Stromal cell of bone marrow (primary cell): ENCODE measurements around the gene SLC12A7.
"Not testable (repeated sequence)": the region's sequence is repeated elsewhere in the genome, so short reads cannot be mapped to it uniquely, and the experiment has no call there.

Experiments
- DNase-seq: peaks from one replicate; pipeline ENCODE4 v3.0.0-alpha.2; 2012; ENCODE audit warnings: low read depth

The SLC12A7 gene

GRCh38 chr5:1095990-1096363, 15.9 kb downstream of the SLC12A7 start:
- DNase-seq, result no peak

- no peak for DNase-seq
Observed at GRCh38 chr5:1095302-1095989, 16.4 kb downstream of the SLC12A7 start.

DNA sequence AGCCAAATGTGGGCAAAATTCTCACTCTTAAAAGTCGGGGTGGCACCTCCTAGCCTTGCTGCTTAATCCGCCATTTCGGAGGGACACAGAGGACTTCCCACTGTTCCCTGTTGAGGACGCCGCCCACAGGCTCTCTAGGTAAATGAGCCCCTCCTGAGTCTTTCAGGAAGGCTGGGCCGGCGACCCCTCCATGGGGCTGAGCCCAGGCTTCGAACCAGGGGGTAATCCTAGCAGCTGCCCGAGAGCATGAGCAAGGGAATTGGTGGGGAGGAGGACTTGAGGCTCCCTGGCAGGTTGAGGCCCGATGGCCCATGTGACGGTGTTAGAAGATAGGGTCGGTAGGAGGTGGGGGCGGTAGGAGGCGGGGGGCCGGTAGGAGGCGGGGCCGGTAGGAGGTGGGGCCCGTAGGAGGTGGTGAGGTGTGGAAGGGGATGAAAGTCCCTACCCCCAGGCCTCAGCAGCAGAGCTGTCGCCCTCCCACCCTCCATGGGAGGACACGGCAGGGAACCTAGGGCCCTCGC, 17.1 kb downstream of the SLC12A7 start:
- DNase-seq, result no peak

GRCh38 chr5:1093361-1093760, 18.5 kb downstream of the SLC12A7 start:
- DNase-seq, result no peak

- no peak for DNase-seq
Observed at GRCh38 chr5:1092122-1092521, 19.7 kb downstream of the SLC12A7 start.

- DNase-seq, result no peak
Observed at GRCh38 chr5:1091632-1092031, 20.2 kb downstream of the SLC12A7 start.

- DNase-seq, result peak; percentile 22
Observed at GRCh38 chr5:1090538-1090937, 21.3 kb downstream of the SLC12A7 start.

GRCh38 chr5:1089621-1090040, 22.2 kb downstream of the SLC12A7 start:
- no peak for DNase-seq

- no peak for DNase-seq
Observed at GRCh38 chr5:1089146-1089545, 22.7 kb downstream of the SLC12A7 start.

- no peak for DNase-seq
Observed at GRCh38 chr5:1088726-1089125, 23.1 kb downstream of the SLC12A7 start.

GRCh38 chr5:1088031-1088430, 23.8 kb downstream of the SLC12A7 start:
- no peak for DNase-seq

DNA sequence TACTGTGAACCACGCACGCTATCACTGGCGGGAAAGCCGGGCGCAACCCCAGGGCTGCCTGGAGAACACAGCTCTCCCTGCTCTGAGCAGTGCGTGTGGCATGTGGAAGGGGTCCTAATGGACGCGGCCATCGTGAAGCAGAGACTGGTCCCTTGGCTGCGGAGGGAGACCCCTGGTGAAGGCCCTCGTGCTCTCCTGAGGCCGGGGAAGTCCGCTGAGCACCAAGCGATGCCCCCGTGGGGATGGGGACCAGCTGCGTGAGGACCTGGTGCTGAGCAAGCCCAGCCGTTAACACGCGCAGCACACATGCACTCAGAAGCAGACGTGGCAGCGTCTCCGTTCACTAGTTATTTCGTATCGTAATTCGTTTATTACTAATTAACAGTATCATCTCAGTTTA, 24.4 kb downstream of the SLC12A7 start:
- no peak for DNase-seq

DNA sequence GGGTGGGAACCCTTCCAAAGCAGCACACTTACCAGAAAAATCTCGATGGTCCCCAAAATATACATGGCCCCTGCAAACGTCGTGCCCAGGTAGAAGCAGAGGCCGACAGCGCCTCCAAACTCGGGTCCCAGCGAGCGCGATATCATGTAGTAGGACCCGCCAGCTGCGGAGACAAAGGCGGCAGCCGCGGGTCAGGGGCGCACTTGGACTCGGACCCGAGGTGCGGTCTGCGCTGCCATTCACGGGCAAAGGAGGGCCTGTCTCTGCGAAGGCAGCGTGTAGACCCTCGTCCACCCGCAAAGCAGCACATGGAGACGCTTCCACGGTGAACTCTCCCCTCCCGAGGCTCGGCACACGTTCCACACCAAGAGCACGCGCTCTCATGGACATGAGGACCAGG, 25.0 kb downstream of the SLC12A7 start:
- DNase-seq, result no peak

- no peak for DNase-seq
Observed at GRCh38 chr5:1086137-1086536, 25.7 kb downstream of the SLC12A7 start.

DNA sequence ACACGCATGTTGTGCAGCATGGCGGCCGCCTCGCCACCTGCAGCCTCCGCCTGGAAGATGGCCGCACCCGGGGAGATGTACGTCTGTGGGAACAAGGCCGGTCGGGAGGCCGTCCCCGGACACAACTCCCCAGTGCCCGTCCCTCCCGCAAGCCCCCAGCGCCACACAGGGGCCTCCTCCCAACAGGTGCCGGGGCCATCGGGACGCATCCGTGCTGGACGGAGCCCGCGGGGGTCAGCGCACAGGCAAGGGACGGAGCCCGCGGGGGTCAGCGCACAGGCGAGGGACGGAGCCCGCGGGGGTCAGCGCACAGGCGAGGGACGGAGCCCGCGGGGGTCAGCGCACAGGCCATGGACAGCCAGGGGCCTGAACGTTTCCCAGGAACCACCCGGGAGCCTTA, 26.5 kb downstream of the SLC12A7 start:
- no peak for DNase-seq

DNA sequence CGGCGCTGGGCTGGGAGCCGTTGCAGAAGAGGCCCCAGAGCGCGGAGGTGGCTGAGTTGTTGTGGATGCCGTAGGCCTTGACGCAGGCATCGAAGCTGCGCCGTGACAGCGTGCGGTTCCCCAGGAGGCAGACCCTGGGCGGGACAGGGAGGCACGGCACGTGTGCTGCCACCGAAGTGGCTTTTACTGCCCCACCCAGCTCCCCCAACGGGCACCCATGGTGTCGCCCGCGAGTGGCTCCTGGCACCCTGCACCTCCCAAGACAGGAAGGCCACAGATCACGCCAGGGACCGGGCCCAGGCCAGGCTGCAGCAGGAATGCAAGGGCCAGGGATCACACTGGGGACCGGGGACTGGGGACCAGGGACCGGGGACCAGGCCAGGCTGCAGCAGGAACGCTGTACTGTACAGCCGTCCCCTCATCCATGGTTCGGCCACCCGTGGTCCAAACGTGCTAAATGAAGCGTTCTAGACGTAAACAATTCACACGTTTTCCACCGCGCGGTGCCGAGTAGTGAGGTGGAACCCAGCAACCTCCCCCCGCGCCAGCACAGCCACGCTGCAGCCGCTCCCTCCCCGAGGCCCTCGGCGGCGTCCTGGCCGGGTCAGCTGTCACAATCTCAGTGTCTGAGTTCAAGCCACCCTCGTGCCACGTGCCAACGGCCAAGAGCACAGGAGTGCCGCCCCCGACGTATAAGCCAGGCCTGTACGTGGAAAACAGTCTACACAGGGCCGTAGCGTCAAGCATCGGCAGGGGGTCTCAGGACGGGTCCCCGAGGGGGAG, 27.8 kb downstream of the SLC12A7 start:
- no peak for DNase-seq

DNA sequence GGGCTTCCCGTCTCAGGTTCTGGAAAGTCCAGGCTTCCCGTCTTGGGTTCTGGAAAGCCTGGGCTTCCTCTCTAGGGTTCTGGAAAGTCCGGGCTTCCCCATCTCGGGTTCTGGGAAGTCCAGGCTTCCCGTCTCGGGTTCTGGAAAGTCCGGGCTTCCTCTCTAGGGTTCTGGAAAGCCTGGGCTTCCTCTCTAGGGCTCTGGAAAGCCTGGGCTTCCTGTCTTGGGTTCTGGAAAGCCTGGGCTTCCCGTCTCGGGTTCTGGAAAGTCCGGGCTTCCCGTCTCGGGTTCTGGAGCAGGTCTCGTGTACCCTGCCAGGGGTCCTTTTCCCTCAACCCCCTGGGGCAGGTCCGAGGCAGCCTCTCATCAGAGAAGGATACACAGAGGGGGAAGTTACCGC, 28.8 kb downstream of the SLC12A7 start:
- not testable (repeated sequence) for DNase-seq

GRCh38 chr5:1081519-1081918, 30.3 kb downstream of the SLC12A7 start:
- no peak for DNase-seq

- no peak for DNase-seq
Observed at GRCh38 chr5:1080432-1080831, 31.4 kb downstream of the SLC12A7 start.

DNA sequence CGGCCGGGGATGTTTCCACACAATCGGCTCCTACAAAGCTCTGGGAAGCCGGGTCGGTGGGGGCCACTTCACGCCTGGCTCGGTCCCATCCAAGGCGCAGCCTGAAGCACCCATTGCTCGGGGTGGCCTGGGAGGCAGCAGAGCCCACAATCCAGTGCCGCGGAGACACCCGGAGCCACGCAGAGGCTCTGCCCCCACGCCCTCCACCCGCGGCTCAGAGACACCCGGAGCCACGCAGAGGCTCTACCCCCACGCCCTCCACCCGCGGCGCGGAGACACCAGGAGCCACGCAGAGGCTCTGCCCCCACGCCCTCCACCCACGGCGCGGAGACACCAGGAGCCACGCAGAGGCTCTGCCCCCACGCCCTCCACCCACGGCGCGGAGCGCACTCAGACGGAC, 31.9 kb downstream of the SLC12A7 start:
- DNase-seq, result no peak

DNA sequence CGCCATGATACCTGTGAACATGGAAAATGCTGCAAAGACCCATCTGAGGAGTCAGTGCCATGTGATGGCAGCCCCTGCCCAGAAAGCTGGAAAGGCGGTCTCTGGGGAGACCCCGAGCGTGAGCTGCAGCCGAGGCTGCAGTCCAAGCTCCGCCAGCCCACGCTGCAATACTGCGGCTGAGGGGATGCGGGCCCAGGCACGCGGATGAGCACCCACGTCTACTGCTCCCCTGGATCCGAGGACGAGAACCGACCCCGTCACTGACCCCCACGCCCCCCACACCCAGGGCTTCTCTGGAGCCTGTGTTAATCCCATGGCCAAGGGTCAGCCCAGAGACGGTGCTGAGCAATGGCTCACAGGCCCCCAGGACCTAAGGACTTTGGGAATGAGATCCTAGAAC, 32.4 kb downstream of the SLC12A7 start:
- DNase-seq, result no peak

- no peak for DNase-seq
Observed at GRCh38 chr5:1078851-1079250, 33.0 kb downstream of the SLC12A7 start.

DNA sequence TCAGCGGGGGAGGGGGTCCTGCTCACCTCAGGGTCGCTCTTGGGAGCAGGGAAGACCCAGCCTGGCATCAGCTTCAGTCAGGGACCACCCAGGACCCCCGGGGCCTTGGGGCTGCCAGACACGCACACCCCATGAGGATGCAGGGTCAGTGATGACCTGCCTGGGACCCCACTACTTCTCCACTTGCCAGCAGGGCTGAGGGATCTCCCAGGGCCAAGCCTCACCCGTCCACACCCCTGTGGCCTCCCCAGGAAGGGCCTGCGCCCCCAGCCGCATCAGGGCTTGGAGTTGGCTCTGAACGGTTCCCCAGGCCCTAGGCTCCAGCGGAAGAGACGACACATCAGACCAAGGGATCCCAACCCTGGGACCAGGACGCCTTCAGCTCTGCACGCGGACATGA, 33.7 kb downstream of the SLC12A7 start:
- DNase-seq, result no peak
